ENCODE results near the gene FFAR3.

DNA sequence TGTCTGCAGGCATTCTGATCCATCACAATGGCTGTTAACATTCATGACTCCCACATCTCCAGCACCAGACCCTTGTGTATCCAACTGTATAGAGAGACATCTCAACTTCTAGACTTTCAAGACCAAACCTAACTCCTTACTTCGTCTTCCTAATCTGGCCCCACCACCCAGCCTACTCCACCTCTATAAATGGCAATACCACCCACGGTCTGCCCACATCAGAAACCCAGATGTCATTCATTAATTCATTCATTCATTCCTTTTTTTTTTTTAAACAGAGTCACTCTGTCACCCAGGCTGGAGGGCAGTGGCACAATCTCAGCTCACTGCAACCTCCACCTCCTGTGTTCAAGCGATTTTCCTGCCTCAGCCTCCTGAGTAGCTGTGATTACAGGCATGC is 23.1 kb downstream of the FFAR3 start:
- TF ChIP-seq EZH2 (IDR thresholded peaks at IDR 0.05; ENCODE audit: borderline replicate concordance, low read length), result no peak
- TF ChIP-seq, protein P1, sequence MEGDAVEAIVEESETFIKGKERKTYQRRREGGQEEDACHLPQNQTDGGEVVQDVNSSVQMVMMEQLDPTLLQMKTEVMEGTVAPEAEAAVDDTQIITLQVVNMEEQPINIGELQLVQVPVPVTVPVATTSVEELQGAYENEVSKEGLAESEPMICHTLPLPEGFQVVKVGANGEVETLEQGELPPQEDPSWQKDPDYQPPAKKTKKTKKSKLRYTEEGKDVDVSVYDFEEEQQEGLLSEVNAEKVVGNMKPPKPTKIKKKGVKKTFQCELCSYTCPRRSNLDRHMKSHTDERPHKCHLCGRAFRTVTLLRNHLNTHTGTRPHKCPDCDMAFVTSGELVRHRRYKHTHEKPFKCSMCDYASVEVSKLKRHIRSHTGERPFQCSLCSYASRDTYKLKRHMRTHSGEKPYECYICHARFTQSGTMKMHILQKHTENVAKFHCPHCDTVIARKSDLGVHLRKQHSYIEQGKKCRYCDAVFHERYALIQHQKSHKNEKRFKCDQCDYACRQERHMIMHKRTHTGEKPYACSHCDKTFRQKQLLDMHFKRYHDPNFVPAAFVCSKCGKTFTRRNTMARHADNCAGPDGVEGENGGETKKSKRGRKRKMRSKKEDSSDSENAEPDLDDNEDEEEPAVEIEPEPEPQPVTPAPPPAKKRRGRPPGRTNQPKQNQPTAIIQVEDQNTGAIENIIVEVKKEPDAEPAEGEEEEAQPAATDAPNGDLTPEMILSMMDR (conservative IDR thresholded peaks at IDR 0.05 in 1 of 2, IDR thresholded peaks at IDR 0.05 in 1 of 2; ENCODE audit: extremely low read depth in 1 of 2, insufficient read depth in 1 of 2, low read depth in 1 of 2, low read length in 2 of 2), result no peak
